Adrenal gland (tissue), 12 donors: ENCODE measurements around the gene MRPL28. TPM values are rescaled to one million over a fixed set of nuclear protein-coding genes. Genes with fewer than 3 reads are reported as not detected.

Experiments
- DNase-seq, 7 donors: peaks; one replicate each; pipeline ENCODE4 v3.0.0-alpha.2; 2019 to 2020
- H3K27ac ChIP-seq, 5 donors: fragments of 200-600 bp; sonication (generic) in 4 of 5; 1 replicate in 3 of 5; 2 replicates in 2 of 5; pipeline versions ENCODE4 v1.5.1 to v1.8.0; 2016 to 2020; ENCODE audit warnings: mild to moderate bottlenecking in 1 of 5
- H3K27me3 ChIP-seq: fragments of 200-600 bp; 2 replicates; pipeline ENCODE4 v1.8.0; 2021
- H3K36me3 ChIP-seq, 2 donors: fragments of 200-600 bp; replicated peaks in 1 of 2; 1 replicate in 1 of 2; 2 replicates in 1 of 2; pipeline versions ENCODE4 v1.5.1 to v1.8.0; 2018 to 2022
- H3K4me1 ChIP-seq, 2 donors: fragments of 200-600 bp; replicated peaks in 1 of 2; 1 replicate in 1 of 2; 2 replicates in 1 of 2; pipeline versions ENCODE4 v1.5.1 to v1.8.0; 2018 to 2021
- H3K4me3 ChIP-seq, 4 donors: fragments of 200-600 bp; sonication (generic) in 3 of 4; one replicate each; pipeline ENCODE4 v1.5.1; 2016 to 2018
- H3K9me3 ChIP-seq, 3 donors: fragments of 200-600 bp; sonication (generic) in 1 of 3; replicated peaks in 1 of 3; 1 replicate in 2 of 3; 2 replicates in 1 of 3; pipeline versions ENCODE4 v1.5.1 to v1.8.0; 2016 to 2021
- POLR2A ChIP-seq, 2 donors: fragments of 450-650 bp; IDR thresholded peaks; one replicate each; pipeline ENCODE4 v1.6.1; 2017; ENCODE audit warnings: antibody characterized with exemption in 2 of 2, mild to moderate bottlenecking in 2 of 2, moderate library complexity in 1 of 2
- WGBS, 4 donors: extraction: QIAGEN DNeasy Blood & Tissue Kit in 2 of 4; methylation state at CpG; one replicate each; pipeline versions ENCODE4 v1.1.5 to v1.1.7; 2013 to 2017; 5-methylcytosine and 5-hydroxymethylcytosine counted together
- intact Hi-C, 2 donors: fragments of 100-400 bp; cut with DNase I; formaldehyde crosslinking; loops; one replicate each; pipeline versions ENCODE4 v1.14.1 to v1.15.0; 2022 to 2023
- polyA plus RNA-seq, 3 donors: library from polyadenylated mRNA; stranded (reverse); fragments of 200-250 nt in 2 of 3; fragments of 350-450 nt in 1 of 3; fragmentation: Illumina TruSeq in 1 of 3; extraction: RNeasy Lipid Tissue Mini Kit (QIAGEN cat#74804) in 1 of 3; gene quantifications; one replicate each; pipeline ENCODE4 v1.2.3, GENCODE V29; 2013 to 2014
- total RNA-seq, 9 donors: library from RNA; depleted of rRNA in 4 of 9; stranded (reverse); fragments of >200 nt in 4 of 9; fragments of 120-200 nt in 1 of 9; fragmentation: NEBNext Ultra II Directional in 1 of 9; extraction: Animal tissue kit (Norgen Biotek cat#: 25700) in 1 of 9; gene quantifications; one replicate each; pipeline versions ENCODE4 v1.1.0 to v1.2.4, GENCODE V29; 2013 to 2023
- TF ChIP-seq, protein P1 (sequence below), 6 experiments: fragments of 450-650 bp in 4 of 6; fragments of 200-600 bp in 2 of 6; sonication (generic) in 1 of 6; IDR thresholded peaks; 1 replicate in 5 of 6; 2 replicates in 1 of 6; pipeline versions ENCODE4 v1.5.1 to v1.8.0; 2016 to 2021; ENCODE audit warnings: antibody characterized with exemption in 6 of 6, mild to moderate bottlenecking in 2 of 6, moderate library complexity in 1 of 6
- donor health status: healthy with polysubstance abuse.
- donor health status: Bipolar disorder and iron deficiency.
- donor health status: DM: yes; HTN: yes; CAD: no.
- donor health status: DM: no; HTN: no; CAD: no.
- donor health status: DM: no; HTN: no; CAD: no.
- donor health status: DM: yes; HTN: yes; CAD: no.

Gene MRPL28
- total and polyA plus RNA-seq, 12 donors = 42.9 to 155 (median 81.4) TPM

DNA sequence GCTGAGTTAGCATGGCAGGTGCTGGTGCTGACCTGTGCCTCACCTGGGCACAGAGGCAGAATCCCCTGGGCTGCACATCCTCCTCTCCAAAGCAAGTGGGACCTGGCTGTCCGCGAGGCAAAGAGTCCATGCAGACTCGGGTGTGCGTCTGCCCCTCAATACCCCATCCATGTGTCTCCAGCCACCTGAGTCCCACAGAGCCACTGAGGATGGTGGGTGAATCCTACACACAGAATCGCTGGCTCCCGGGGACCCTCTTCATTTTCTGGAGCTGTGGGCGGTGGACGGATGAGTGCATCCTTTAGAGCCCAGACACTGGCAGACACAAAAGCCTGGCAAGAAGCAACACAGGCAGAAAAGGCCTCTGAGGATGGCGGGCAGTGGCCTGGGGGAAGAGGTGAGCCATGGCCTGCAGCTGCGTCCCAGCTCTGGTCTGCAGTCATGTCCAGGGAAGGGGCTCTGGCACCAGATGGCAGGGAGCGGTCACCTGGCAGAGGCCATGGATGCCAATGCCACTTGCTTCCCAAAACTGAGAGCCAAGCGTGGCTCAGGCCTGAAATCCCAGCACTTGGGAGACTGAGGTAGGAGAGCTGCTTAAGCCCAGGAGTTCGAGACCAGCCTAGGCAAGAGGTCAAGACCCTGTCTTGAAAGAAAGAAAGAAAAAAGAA is 47.7 kb downstream of the MRPL28 start:
- H3K36me3 ChIP-seq = no peaks in the 10 kb centered on the region
- H3K4me1 ChIP-seq = peaks cover 9 to 10% of the 10 kb centered on the region in 2 donors
- H3K27me3 ChIP-seq = no peaks in the 10 kb centered on the region
- H3K27ac ChIP-seq = no peak overlapping the region
- TF ChIP-seq POLR2A (IDR thresholded peaks at IDR 0.05) = no peak
- TF ChIP-seq, protein P1, sequence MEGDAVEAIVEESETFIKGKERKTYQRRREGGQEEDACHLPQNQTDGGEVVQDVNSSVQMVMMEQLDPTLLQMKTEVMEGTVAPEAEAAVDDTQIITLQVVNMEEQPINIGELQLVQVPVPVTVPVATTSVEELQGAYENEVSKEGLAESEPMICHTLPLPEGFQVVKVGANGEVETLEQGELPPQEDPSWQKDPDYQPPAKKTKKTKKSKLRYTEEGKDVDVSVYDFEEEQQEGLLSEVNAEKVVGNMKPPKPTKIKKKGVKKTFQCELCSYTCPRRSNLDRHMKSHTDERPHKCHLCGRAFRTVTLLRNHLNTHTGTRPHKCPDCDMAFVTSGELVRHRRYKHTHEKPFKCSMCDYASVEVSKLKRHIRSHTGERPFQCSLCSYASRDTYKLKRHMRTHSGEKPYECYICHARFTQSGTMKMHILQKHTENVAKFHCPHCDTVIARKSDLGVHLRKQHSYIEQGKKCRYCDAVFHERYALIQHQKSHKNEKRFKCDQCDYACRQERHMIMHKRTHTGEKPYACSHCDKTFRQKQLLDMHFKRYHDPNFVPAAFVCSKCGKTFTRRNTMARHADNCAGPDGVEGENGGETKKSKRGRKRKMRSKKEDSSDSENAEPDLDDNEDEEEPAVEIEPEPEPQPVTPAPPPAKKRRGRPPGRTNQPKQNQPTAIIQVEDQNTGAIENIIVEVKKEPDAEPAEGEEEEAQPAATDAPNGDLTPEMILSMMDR (IDR thresholded peaks at IDR 0.05) = no peak
- no peaks in the 10 kb centered on the region for H3K9me3 ChIP-seq
- no peak overlapping the region for H3K4me3 ChIP-seq
- no peak for DNase-seq
- WGBS, 4 donors = 91 to 95% (median 92%) methylated on average over 7 to 13 of the region's 13 CpGs
- intact Hi-C loops = no loop called here

DNA sequence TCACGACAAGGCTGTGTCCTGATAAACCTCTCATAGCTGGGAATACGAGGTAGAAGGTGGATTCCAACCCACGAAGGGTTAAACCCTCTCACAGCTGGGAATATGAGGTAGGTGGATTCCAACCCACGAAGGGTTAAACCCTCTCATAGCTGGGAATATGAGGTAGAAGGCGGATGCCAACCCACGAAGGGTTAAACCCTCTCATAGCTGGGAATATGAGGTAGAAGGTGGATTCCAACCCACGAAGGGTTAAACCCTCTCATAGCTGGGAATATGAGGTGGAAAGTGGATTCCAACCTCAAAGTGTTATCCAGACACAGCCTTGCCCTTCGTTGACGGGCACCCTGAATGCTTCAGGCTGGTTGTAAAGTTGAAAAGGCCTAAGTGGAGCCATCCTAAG is 48.8 kb downstream of the MRPL28 start:
- Histone ChIP-seq H3K36me3 (no peaks in the 10 kb centered on the region), H3K27me3 (no peaks in the 10 kb centered on the region), H3K4me3 (no peak overlapping the region), H3K4me1 (no peaks in the 10 kb centered on the region), H3K9me3 (no peaks in the 10 kb centered on the region), H3K27ac (peak overlapping the region in 1 of 5 donors; percentile 27)
- DNase-seq = no peak
- WGBS, 4 donors = 66 to 82% (median 78%) methylated on average over 9 of the region's 9 CpGs
- TF ChIP-seq POLR2A (IDR thresholded peaks at IDR 0.05) = no peak
- intact Hi-C loops = no loop called here

DNA sequence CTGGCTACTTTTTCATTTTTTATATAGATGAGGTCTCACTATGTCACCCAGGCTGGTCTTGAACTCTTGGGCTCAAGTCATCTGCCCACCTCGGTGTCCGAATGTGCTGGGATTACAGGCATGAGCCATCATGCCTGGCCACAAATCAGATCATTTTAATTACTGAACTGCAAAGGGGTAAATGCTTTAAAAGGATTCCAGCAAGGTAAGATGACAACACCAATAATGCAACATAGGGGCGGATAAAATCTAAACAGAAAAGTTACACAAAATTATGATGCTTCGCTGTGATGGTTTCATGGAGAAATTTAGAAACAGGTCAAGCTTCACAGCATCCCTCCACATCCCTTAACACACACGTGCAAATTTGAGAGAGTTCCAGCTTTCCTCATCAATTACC is 50.1 kb downstream of the MRPL28 start:
- TF ChIP-seq, protein P1 (IDR thresholded peaks at IDR 0.05) = no peak
- TF ChIP-seq POLR2A (IDR thresholded peaks at IDR 0.05) = no peak
- no peaks in the 10 kb centered on the region for H3K27me3 ChIP-seq
- no peaks in the 10 kb centered on the region for H3K36me3 ChIP-seq
- no peaks in the 10 kb centered on the region for H3K4me1 ChIP-seq
- no peak for DNase-seq
- H3K27ac ChIP-seq = no peak overlapping the region
- intact Hi-C loops = no loop called here
- no peaks in the 10 kb centered on the region for H3K9me3 ChIP-seq
- 93 to 96% (median 94%) methylated on average over 5 of the region's 5 CpGs for WGBS, 4 donors
- no peak overlapping the region for H3K4me3 ChIP-seq

DNA sequence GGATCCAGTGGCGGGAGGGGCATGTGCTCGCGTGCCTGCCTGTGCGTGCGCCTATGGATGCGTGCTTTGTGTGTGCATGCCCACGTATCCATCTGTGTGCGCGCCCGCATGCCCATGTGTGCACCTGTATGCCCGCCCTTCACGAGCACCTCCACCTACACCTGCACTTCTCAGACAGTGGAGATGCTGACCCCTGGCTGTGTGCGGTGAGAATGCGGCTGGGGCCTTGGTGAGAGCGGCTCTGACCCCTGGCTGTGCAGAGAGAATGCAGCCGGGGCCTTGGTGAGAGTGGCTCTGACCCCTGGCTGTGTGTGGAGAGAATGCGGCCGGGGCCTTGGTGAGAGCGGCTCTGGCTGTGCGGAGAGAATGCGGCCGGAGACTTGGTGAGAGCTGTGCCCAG is 51.7 kb downstream of the MRPL28 start:
- TF ChIP-seq, protein P1 (IDR thresholded peaks at IDR 0.05) = no peak
- no peak for TF ChIP-seq POLR2A (IDR thresholded peaks at IDR 0.05)
- H3K9me3 ChIP-seq = no peaks in the 10 kb centered on the region
- no peak for DNase-seq
- no peak overlapping the region for H3K27ac ChIP-seq
- no peaks in the 10 kb centered on the region for H3K27me3 ChIP-seq
- intact Hi-C loops = no loop called here
- no peaks in the 10 kb centered on the region for H3K4me1 ChIP-seq
- 70 to 94% (median 93%) methylated on average over 8 to 22 of the region's 22 CpGs for WGBS, 4 donors
- H3K36me3 ChIP-seq = peaks cover 0 to 9% of the 10 kb centered on the region in 2 donors
- no peak overlapping the region for H3K4me3 ChIP-seq

DNA sequence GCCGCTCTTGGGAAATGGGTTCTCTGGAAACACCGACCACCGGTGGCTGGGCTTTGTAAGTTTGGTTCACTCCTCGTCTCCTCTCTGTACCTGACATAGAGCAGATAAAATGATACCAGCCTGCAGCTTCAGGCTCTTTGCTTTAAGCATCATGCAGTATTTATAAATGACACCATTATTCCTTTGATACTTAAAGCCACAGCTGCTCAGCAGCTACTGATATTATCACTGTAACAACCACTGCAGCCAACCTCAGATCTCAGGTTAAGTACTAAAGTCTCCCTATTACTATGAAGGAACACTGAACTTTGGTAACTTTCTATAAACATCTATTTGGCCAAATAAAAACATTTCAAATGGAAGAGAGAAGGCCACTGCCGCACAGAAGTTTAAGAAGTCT is 52.8 kb downstream of the MRPL28 start:
- TF ChIP-seq POLR2A (IDR thresholded peaks at IDR 0.05) = no peak
- TF ChIP-seq, protein P1 (IDR thresholded peaks at IDR 0.05) = no peak
- WGBS, 4 donors = 88 to 100% (median 94%) methylated on average over 4 to 5 of the region's 5 CpGs
- Histone ChIP-seq H3K4me3 (no peak overlapping the region), H3K27ac (no peak overlapping the region), H3K27me3 (no peaks in the 10 kb centered on the region), H3K36me3 (peaks cover 0 to 19% of the 10 kb centered on the region in 2 donors), H3K4me1 (no peaks in the 10 kb centered on the region), H3K9me3 (no peaks in the 10 kb centered on the region)
- no peak for DNase-seq
- intact Hi-C loops = no loop called here
